Liver (tissue), 2 donors: Measurements from ENCODE around the gene MAN1C1.

ENCODE experiments used
- CTCF ChIP-seq: fragments of 150-350 bp; IDR thresholded peaks from 2 replicates; pipeline ENCODE4 v1.5.1; 2017; ENCODE audit warnings: improper control_type of control experiment, low read depth, low read length; ENCODE audit not compliant: missing input control
- REST ChIP-seq: IDR thresholded peaks from 2 replicates; pipeline ENCODE4 v1.6.1; 2016; ENCODE audit warnings: antibody characterized with exemption, mild to moderate bottlenecking
- donor health status: healthy.

GRCh38 chr1:25694167-25695007 is 77.8 kb downstream of the MAN1C1 start:
- TF ChIP-seq CTCF = no peak
- no peak for TF ChIP-seq REST
